K562 treated with DMSO at 1 percent for 24 hours (cell line): Measurements from ENCODE around the gene HLA-DPA1. TPM values are rescaled to one million over a fixed set of nuclear protein-coding genes. Genes with fewer than 3 reads are reported as not detected.

Experiments used
- total RNA-seq: library from RNA; unstranded; fragments of 300-600 nt; gene quantifications from 2 replicates; pipeline ENCODE4 v1.2.3, GENCODE V29; 2022; ENCODE audit warnings: low read depth; ENCODE audit not compliant: insufficient read depth

The HLA-DPA1 gene
- 0.86 TPM in 1 of 2 replicates, not detected in the other for total RNA-seq

GRCh38 chr6:33073431-33073871 is at the start of gene HLA-DPA1:
TSS of gene HLA-DPA1 (minus strand) at chr6:33073649.

GRCh38 chr6:33075568-33076405 is 2.3 kb upstream of the HLA-DPA1 start, which contains the start of gene HLA-DPB1:
TSS of gene HLA-DPB1 (plus strand) at chr6:33075990. CDS start at chr6:33076042, 52 bp downstream.

Other genes with a start within 250 kb of the HLA-DPA1 start
- gene TAP2, start 234.9 kb downstream of the HLA-DPA1 start, total RNA-seq: 22.6 and 35.8 TPM in 2 replicates
- 26.0 and 31.3 TPM in 2 replicates for gene PSMB8, start 229.6 kb downstream of the HLA-DPA1 start, total RNA-seq
- 23.8 and 28.4 TPM in 2 replicates for gene TAP1, start 219.9 kb downstream of the HLA-DPA1 start, total RNA-seq
- 73.6 and 76.7 TPM in 2 replicates for gene PSMB9, start 219.5 kb downstream of the HLA-DPA1 start, total RNA-seq
- gene HLA-DMB, start 132.6 kb downstream of the HLA-DPA1 start, total RNA-seq: not detected in 2 replicates
- gene HLA-DMA, start 120.6 kb downstream of the HLA-DPA1 start, total RNA-seq: 0.61 TPM in 1 of 2 replicates, not detected in the other
- 209 and 229 TPM in 2 replicates for gene BRD2, start 105.1 kb downstream of the HLA-DPA1 start, total RNA-seq
- not detected in 2 replicates for gene HLA-DOA, start 64.1 kb downstream of the HLA-DPA1 start, total RNA-seq
- 1.3 and 1.9 TPM in 2 replicates for gene HLA-DPB1, start 2.3 kb upstream of the HLA-DPA1 start, total RNA-seq
- gene COL11A2, start 118.8 kb upstream of the HLA-DPA1 start, total RNA-seq: 0.25 TPM in 2 replicates
- 42.1 and 43.1 TPM in 2 replicates for gene RXRB, start 127.0 kb upstream of the HLA-DPA1 start, total RNA-seq
- gene SLC39A7, start 127.2 kb upstream of the HLA-DPA1 start, total RNA-seq: 159 and 162 TPM in 2 replicates
- gene HSD17B8, start 131.0 kb upstream of the HLA-DPA1 start, total RNA-seq: 20.2 and 25.9 TPM in 2 replicates
- gene RING1, start 134.9 kb upstream of the HLA-DPA1 start, total RNA-seq: 82.7 and 82.9 TPM in 2 replicates
- gene VPS52, start 198.2 kb upstream of the HLA-DPA1 start, total RNA-seq: 42.4 and 43.5 TPM in 2 replicates
- 11,722 and 11,744 TPM in 2 replicates for gene RPS18, start 198.4 kb upstream of the HLA-DPA1 start, total RNA-seq
- gene B3GALT4, start 203.5 kb upstream of the HLA-DPA1 start, total RNA-seq: 5.7 and 6.9 TPM in 2 replicates
- gene WDR46, start 215.6 kb upstream of the HLA-DPA1 start, total RNA-seq: 51.7 and 61.6 TPM in 2 replicates
- gene PFDN6, start 216.0 kb upstream of the HLA-DPA1 start, total RNA-seq: 148 and 157 TPM in 2 replicates
- 29.8 and 32.5 TPM in 2 replicates for gene RGL2, start 225.3 kb upstream of the HLA-DPA1 start, total RNA-seq
- 206 and 216 TPM in 2 replicates for gene TAPBP, start 240.4 kb upstream of the HLA-DPA1 start, total RNA-seq
- gene ZBTB22, start 244.1 kb upstream of the HLA-DPA1 start, total RNA-seq: 16.2 and 18.1 TPM in 2 replicates
- 64.0 and 65.4 TPM in 2 replicates for gene DAXX, start 249.3 kb upstream of the HLA-DPA1 start, total RNA-seq